HepG2 (cell line): ENCODE data around the gene GSTA5.
"Not testable (repeated sequence)": the region's sequence is repeated elsewhere in the genome, so short reads cannot be mapped to it uniquely, and the experiment has no call there.

Experiments
- CREB1 ChIP-seq, 2 experiments: fragments of 450-650 bp in 1 of 2; IDR thresholded peaks; 2 replicates each; pipeline ENCODE4 v1.6.1; 2016 to 2017; ENCODE audit warnings: control low read depth in 1 of 2, mild to moderate bottlenecking in 1 of 2, missing compliant biosample characterization in 1 of 2, missing genetic modification characterization in 1 of 2
- CTCF ChIP-seq: sonication (generic); formaldehyde crosslinking; IDR thresholded peaks from 2 replicates; pipeline ENCODE4 v1.5.0; 2020; ENCODE audit warnings: mild to moderate bottlenecking, missing genetic modification reagents, moderate library complexity
- ERF ChIP-seq: IDR thresholded peaks from 2 replicates; pipeline ENCODE4 v1.6.1; 2018; ENCODE audit warnings: missing biosample characterization, missing genetic modification reagents
- EZH2 ChIP-seq: conservative IDR thresholded peaks from 2 replicates; pipeline ENCODE4 v1.6.1; 2012; ENCODE audit warnings: mild to moderate bottlenecking, low read depth, low read length, moderate library complexity
- GABPA ChIP-seq, 2 experiments: IDR thresholded peaks; 2 replicates each; pipeline ENCODE4 v1.6.1; 2011 to 2016; ENCODE audit warnings: low read depth in 2 of 2, low read length in 1 of 2, missing biosample characterization in 1 of 2, missing genetic modification characterization in 1 of 2
- GATAD2A ChIP-seq: IDR thresholded peaks from 2 replicates; pipeline ENCODE4 v1.6.1; 2016
- NFYB ChIP-seq: sonication (generic); formaldehyde crosslinking; IDR thresholded peaks from 2 replicates; pipeline ENCODE4 v1.4.0; 2020; ENCODE audit warnings: missing genetic modification reagents
- POLR2A ChIP-seq, 2 experiments: IDR thresholded peaks; 2 replicates each; pipeline ENCODE4 v1.6.1; 2011; ENCODE audit warnings: low read depth in 2 of 2, low read length in 2 of 2, mild to moderate bottlenecking in 1 of 2, moderate library complexity in 1 of 2; ENCODE audit not compliant: insufficient read depth in 1 of 2
- SNRNP70 ChIP-seq: fragments of 200-400 bp; formaldehyde crosslinking; IDR thresholded peaks from 2 replicates; pipeline ENCODE4 v1.6.1; 2017; ENCODE audit warnings: mild to moderate bottlenecking, low read depth, low read length, moderate library complexity
- SRSF9 ChIP-seq: fragments of 200-400 bp; formaldehyde crosslinking; IDR thresholded peaks from 2 replicates; pipeline ENCODE4 v1.6.1; 2018; ENCODE audit warnings: borderline replicate concordance, mild to moderate bottlenecking, low read depth, low read length; ENCODE audit not compliant: insufficient read depth, poor library complexity, severe bottlenecking
- THAP8 ChIP-seq: sonication (generic); formaldehyde crosslinking; IDR thresholded peaks from 2 replicates; pipeline ENCODE4 v1.5.1; 2020; ENCODE audit warnings: missing genetic modification reagents, mild to moderate bottlenecking, borderline replicate concordance
- ZNF124 ChIP-seq: sonication (generic); formaldehyde crosslinking; IDR thresholded peaks from 2 replicates; pipeline ENCODE4 v1.4.0; 2020; ENCODE audit warnings: missing genetic modification reagents
- TF ChIP-seq, protein P1 (sequence below): sonication (generic); formaldehyde crosslinking; IDR thresholded peaks from 2 replicates; pipeline ENCODE4 v1.4.0; 2020; ENCODE audit warnings: mild to moderate bottlenecking, missing genetic modification reagents

DNA sequence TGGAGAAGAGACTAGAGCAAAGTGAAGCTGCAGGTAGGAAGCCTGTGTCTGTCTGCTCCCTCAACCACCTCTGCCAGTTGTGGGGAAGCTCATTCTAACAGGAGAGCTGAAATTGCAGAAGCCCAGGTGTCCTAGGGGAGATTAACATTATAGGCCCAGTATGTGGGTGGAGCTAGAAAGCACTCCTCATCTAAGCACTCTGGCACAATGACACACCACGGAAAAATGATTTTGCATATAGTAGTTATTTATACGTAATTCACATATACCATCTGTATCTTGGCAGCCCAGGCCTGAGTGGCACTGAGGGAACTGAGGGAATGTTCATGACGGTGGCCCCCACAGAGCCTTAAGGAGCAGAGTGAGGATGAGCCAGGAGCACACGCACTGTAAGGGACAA lies 9.7 kb downstream of the GSTA5 start:
- not testable (repeated sequence) for TF ChIP-seq POLR2A (IDR thresholded peaks at IDR 0.05; ENCODE audit: insufficient read depth in 1 of 2, low read depth in 2 of 2, low read length in 2 of 2); NFYB; GATAD2A (CRISPR knock-in tag); SRSF9; CTCF; ERF; ZNF124 (CRISPR knock-in tag); THAP8 (CRISPR knock-in tag); CREB1 (IDR thresholded peaks at IDR 0.05); CREB1 (CRISPR knock-in tag; IDR thresholded peaks at IDR 0.05); GABPA (IDR thresholded peaks at IDR 0.05; ENCODE audit: low read depth, low read length); GABPA (CRISPR knock-in tag; IDR thresholded peaks at IDR 0.05; ENCODE audit: low read depth); SNRNP70; EZH2
- TF ChIP-seq, protein P1, sequence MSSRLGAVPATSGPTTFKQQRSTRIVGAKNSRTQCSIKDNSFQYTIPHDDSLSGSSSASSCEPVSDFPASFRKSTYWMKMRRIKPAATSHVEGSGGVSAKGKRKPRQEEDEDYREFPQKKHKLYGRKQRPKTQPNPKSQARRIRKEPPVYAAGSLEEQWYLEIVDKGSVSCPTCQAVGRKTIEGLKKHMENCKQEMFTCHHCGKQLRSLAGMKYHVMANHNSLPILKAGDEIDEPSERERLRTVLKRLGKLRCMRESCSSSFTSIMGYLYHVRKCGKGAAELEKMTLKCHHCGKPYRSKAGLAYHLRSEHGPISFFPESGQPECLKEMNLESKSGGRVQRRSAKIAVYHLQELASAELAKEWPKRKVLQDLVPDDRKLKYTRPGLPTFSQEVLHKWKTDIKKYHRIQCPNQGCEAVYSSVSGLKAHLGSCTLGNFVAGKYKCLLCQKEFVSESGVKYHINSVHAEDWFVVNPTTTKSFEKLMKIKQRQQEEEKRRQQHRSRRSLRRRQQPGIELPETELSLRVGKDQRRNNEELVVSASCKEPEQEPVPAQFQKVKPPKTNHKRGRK (CRISPR knock-in tag): not testable (repeated sequence)
